GM23338 (cell line): ENCODE results near the gene CD34. TPM values are rescaled to one million over a fixed set of nuclear protein-coding genes. Genes with fewer than 3 reads are reported as not detected.

Experiments used
- ATAC-seq: fragments of 200-7000 bp; cut with Tn5 transposase; 3 replicates; pipeline ENCODE4 v1.9.1; 2020
- DNase-seq: peaks from one replicate; pipeline ENCODE4 v3.0.0-alpha.2; 2015; ENCODE audit warnings: low spot score
- H2AFZ ChIP-seq: fragments of 200-600 bp; sonication (generic); 2 replicates; pipeline ENCODE4 v1.8.0; 2016; ENCODE audit warnings: antibody characterized with exemption, mild to moderate bottlenecking, moderate library complexity
- H3F3A ChIP-seq: fragments of 200-600 bp; sonication (generic); replicated peaks from 2 replicates; pipeline ENCODE4 v1.8.0; 2017; ENCODE audit warnings: antibody characterized with exemption, mixed run types, low read depth
- H3K27ac ChIP-seq: fragments of 200-600 bp; sonication (generic); 2 replicates; pipeline ENCODE4 v1.6.1; 2016; ENCODE audit warnings: low read depth
- H3K27me3 ChIP-seq: fragments of 200-600 bp; sonication (generic); 2 replicates; pipeline ENCODE4 v1.8.0; 2016; ENCODE audit warnings: mild to moderate bottlenecking, mixed run types, moderate library complexity; ENCODE audit not compliant: insufficient read depth
- H3K36me3 ChIP-seq: fragments of 200-600 bp; sonication (generic); 2 replicates; pipeline ENCODE4 v1.8.0; 2016; ENCODE audit warnings: mild to moderate bottlenecking; ENCODE audit not compliant: insufficient read depth
- H3K4me1 ChIP-seq: fragments of 200-600 bp; sonication (generic); 2 replicates; pipeline ENCODE4 v1.8.0; 2016; ENCODE audit warnings: mild to moderate bottlenecking, moderate library complexity; ENCODE audit not compliant: insufficient read depth
- H3K4me2 ChIP-seq: fragments of 200-600 bp; sonication (generic); 2 replicates; pipeline ENCODE4 v1.7.1; 2017; ENCODE audit warnings: mixed run types
- H3K4me3 ChIP-seq: fragments of 200-600 bp; sonication (generic); 2 replicates; pipeline ENCODE4 v1.6.1; 2016; ENCODE audit warnings: mixed run types
- H3K79me2 ChIP-seq: fragments of 200-600 bp; sonication (generic); replicated peaks from 2 replicates; pipeline ENCODE4 v1.8.0; 2017; ENCODE audit warnings: mild to moderate bottlenecking; ENCODE audit not compliant: insufficient read depth
- H3K9me2 ChIP-seq: fragments of 200-600 bp; sonication (generic); 2 replicates; pipeline ENCODE4 v1.8.0; 2017; ENCODE audit not compliant: insufficient read depth
- H4K20me1 ChIP-seq: fragments of 200-600 bp; sonication (generic); replicated peaks from 2 replicates; pipeline ENCODE4 v1.8.0; 2017; ENCODE audit warnings: mild to moderate bottlenecking; ENCODE audit not compliant: insufficient read depth
- H3K27ac Mint-ChIP-seq: 2 replicates; pipeline ENCODE4 v1.8.0; 2020; ENCODE audit warnings: inconsistent platforms, mild to moderate bottlenecking, moderate library complexity, mixed read lengths
- H3K27me3 Mint-ChIP-seq: 3 replicates; pipeline ENCODE4 v1.8.0; 2022; ENCODE audit warnings: low read depth, mild to moderate bottlenecking, moderate library complexity, mixed read lengths, inconsistent platforms; ENCODE audit not compliant: insufficient read depth, poor library complexity
- H3K36me3 Mint-ChIP-seq: 3 replicates; pipeline ENCODE4 v1.8.0; 2021; ENCODE audit warnings: low read depth, mild to moderate bottlenecking, inconsistent platforms, moderate library complexity, mixed read lengths
- H3K4me1 Mint-ChIP-seq: 3 replicates; pipeline ENCODE4 v1.8.0; 2020; ENCODE audit warnings: mild to moderate bottlenecking, inconsistent platforms, mixed read lengths
- H3K4me3 Mint-ChIP-seq: 3 replicates; pipeline ENCODE4 v1.8.0; 2021; ENCODE audit warnings: moderate library complexity, mild to moderate bottlenecking, inconsistent platforms, mixed read lengths
- H3K9me3 Mint-ChIP-seq: 3 replicates; pipeline ENCODE4 v1.8.0; 2020; ENCODE audit warnings: moderate library complexity, mild to moderate bottlenecking, inconsistent platforms, mixed read lengths
- ETS1 ChIP-seq: IDR thresholded peaks from 2 replicates; pipeline ENCODE4 v1.6.1; 2016; ENCODE audit warnings: antibody characterized with exemption
- NANOG ChIP-seq: IDR thresholded peaks from 2 replicates; pipeline ENCODE4 v1.6.1; 2016; ENCODE audit warnings: antibody characterized with exemption, borderline replicate concordance
- ZNF114 ChIP-seq: fragments of 250-450 bp; sonication (Bioruptor Pico); IDR thresholded peaks from 2 replicates; pipeline ENCODE4 v1.5.0; 2020; ENCODE audit warnings: mild to moderate bottlenecking, moderate library complexity
- ZNF331 ChIP-seq: fragments of 250-450 bp; sonication (Bioruptor Pico); IDR thresholded peaks from 2 replicates; pipeline ENCODE4 v1.5.0; 2020; ENCODE audit warnings: low read depth, mild to moderate bottlenecking, moderate library complexity
- polyA plus RNA-seq: library from polyadenylated mRNA; unstranded; fragments of >200 nt; fragmentation: Nextera tagmentation; extraction: Ambion mirVana; gene quantifications from 2 replicates; pipeline ENCODE4 v1.2.1, GENCODE V29; 2016
- total RNA-seq: library from RNA; depleted of rRNA; stranded (reverse); fragments of >200 nt; shearing (Covaris generic); gene quantifications from 2 replicates; pipeline ENCODE4 v1.2.3, GENCODE V29; 2014
- TF ChIP-seq, protein P1 (sequence below): fragments of 250-450 bp; sonication (Bioruptor Pico); IDR thresholded peaks from 2 replicates; pipeline ENCODE4 v1.5.0; 2020; ENCODE audit warnings: mild to moderate bottlenecking, moderate library complexity
- TF ChIP-seq, protein P2 (sequence below), 2 experiments: fragments of 200-600 bp in 1 of 2; sonication (generic) in 1 of 2; conservative IDR thresholded peaks; 2 replicates each; pipeline versions ENCODE4 v1.5.1 to v1.6.1; 2016 to 2017; ENCODE audit warnings: antibody characterized with exemption in 2 of 2, low read depth in 2 of 2, mild to moderate bottlenecking in 2 of 2, moderate library complexity in 1 of 2

Gene CD34
- total and polyA plus RNA-seq, 2 experiments from 2014 or later, result 0.07 to 0.18 TPM

DNA sequence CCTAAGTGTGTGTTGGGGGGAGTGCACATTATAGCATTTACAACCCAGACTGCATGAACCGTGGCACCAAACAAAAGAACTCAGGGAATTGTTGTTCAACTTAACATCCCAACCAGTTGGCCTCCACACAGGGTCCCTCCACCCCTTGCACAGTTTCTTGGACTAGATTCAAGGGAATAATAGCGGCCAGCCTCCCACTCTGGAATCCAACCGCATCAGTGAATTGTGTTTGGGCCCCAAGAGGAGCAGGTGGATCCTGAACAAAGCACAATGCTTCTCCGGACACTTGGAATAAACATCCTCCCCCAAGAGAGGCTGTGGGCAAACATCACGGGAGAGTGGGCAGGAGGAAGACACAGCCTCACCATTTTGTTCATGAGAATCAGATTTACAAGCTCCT is 18.2 kb downstream of the CD34 start (continued):
- TF ChIP-seq, protein P1, sequence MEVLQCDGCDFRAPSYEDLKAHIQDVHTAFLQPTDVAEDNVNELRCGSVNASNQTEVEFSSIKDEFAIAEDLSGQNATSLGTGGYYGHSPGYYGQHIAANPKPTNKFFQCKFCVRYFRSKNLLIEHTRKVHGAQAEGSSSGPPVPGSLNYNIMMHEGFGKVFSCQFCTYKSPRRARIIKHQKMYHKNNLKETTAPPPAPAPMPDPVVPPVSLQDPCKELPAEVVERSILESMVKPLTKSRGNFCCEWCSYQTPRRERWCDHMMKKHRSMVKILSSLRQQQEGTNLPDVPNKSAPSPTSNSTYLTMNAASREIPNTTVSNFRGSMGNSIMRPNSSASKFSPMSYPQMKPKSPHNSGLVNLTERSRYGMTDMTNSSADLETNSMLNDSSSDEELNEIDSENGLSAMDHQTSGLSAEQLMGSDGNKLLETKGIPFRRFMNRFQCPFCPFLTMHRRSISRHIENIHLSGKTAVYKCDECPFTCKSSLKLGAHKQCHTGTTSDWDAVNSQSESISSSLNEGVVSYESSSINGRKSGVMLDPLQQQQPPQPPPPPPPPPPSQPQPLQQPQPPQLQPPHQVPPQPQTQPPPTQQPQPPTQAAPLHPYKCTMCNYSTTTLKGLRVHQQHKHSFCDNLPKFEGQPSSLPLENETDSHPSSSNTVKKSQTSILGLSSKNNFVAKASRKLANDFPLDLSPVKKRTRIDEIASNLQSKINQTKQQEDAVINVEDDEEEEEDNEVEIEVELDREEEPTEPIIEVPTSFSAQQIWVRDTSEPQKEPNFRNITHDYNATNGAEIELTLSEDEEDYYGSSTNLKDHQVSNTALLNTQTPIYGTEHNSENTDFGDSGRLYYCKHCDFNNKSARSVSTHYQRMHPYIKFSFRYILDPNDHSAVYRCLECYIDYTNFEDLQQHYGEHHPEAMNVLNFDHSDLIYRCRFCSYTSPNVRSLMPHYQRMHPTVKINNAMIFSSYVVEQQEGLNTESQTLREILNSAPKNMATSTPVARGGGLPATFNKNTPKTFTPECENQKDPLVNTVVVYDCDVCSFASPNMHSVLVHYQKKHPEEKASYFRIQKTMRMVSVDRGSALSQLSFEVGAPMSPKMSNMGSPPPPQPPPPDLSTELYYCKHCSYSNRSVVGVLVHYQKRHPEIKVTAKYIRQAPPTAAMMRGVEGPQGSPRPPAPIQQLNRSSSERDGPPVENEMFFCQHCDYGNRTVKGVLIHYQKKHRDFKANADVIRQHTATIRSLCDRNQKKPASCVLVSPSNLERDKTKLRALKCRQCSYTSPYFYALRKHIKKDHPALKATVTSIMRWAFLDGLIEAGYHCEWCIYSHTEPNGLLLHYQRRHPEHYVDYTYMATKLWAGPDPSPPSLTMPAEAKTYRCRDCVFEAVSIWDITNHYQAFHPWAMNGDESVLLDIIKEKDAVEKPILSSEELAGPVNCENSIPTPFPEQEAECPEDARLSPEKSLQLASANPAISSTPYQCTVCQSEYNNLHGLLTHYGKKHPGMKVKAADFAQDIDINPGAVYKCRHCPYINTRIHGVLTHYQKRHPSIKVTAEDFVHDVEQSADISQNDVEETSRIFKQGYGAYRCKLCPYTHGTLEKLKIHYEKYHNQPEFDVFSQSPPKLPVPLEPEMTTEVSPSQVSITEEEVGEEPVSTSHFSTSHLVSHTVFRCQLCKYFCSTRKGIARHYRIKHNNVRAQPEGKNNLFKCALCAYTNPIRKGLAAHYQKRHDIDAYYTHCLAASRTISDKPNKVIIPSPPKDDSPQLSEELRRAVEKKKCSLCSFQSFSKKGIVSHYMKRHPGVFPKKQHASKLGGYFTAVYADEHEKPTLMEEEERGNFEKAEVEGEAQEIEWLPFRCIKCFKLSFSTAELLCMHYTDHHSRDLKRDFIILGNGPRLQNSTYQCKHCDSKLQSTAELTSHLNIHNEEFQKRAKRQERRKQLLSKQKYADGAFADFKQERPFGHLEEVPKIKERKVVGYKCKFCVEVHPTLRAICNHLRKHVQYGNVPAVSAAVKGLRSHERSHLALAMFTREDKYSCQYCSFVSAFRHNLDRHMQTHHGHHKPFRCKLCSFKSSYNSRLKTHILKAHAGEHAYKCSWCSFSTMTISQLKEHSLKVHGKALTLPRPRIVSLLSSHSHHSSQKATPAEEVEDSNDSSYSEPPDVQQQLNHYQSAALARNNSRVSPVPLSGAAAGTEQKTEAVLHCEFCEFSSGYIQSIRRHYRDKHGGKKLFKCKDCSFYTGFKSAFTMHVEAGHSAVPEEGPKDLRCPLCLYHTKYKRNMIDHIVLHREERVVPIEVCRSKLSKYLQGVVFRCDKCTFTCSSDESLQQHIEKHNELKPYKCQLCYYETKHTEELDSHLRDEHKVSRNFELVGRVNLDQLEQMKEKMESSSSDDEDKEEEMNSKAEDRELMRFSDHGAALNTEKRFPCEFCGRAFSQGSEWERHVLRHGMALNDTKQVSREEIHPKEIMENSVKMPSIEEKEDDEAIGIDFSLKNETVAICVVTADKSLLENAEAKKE (CRISPR knock-in tag), result no peak
- TF ChIP-seq, protein P2, sequence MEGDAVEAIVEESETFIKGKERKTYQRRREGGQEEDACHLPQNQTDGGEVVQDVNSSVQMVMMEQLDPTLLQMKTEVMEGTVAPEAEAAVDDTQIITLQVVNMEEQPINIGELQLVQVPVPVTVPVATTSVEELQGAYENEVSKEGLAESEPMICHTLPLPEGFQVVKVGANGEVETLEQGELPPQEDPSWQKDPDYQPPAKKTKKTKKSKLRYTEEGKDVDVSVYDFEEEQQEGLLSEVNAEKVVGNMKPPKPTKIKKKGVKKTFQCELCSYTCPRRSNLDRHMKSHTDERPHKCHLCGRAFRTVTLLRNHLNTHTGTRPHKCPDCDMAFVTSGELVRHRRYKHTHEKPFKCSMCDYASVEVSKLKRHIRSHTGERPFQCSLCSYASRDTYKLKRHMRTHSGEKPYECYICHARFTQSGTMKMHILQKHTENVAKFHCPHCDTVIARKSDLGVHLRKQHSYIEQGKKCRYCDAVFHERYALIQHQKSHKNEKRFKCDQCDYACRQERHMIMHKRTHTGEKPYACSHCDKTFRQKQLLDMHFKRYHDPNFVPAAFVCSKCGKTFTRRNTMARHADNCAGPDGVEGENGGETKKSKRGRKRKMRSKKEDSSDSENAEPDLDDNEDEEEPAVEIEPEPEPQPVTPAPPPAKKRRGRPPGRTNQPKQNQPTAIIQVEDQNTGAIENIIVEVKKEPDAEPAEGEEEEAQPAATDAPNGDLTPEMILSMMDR (conservative IDR thresholded peaks at IDR 0.05; ENCODE audit: low read depth in 2 of 2), result no peak
- no peak for TF ChIP-seq ZNF114 (CRISPR knock-in tag)
- TF ChIP-seq ZNF331 (CRISPR knock-in tag), result no peak
- no peak for TF ChIP-seq ETS1

GRCh38 chr1:207891148-207891547 is 19.8 kb downstream of the CD34 start:
- no peak overlapping the region; the same call in 1 of the 2 replicates for H2AFZ ChIP-seq
- no peaks in the 10 kb centered on the region for H3K79me2 ChIP-seq
- H3K4me2 ChIP-seq, result no peak overlapping the region
- H3K36me3 Mint-ChIP-seq, result no peaks in the 10 kb centered on the region
- DNase-seq, result no peak
- no peaks in the 10 kb centered on the region for H3K36me3 ChIP-seq
- H3K4me3 Mint-ChIP-seq, result no peak overlapping the region
- no peaks in the 10 kb centered on the region for H4K20me1 ChIP-seq
- TF ChIP-seq NANOG, result no peak
- H3K9me3 Mint-ChIP-seq, result no peaks in the 10 kb centered on the region
- ATAC-seq, result no peak
- no peak overlapping the region for H3K27ac ChIP-seq
- no peaks in the 10 kb centered on the region for H3F3A ChIP-seq
- no peak overlapping the region for H3K4me3 ChIP-seq
- 0 out of 2 replicates have a peak, but pooled peaks cover 4% of the 10 kb centered on the region for H3K4me1 ChIP-seq
- no peak overlapping the region for H3K27ac Mint-ChIP-seq
- no peaks in the 10 kb centered on the region; the same call in 1 of the 3 replicates for H3K4me1 Mint-ChIP-seq
- peaks cover 9% of the 10 kb centered on the region for H3K27me3 Mint-ChIP-seq
- no peaks in the 10 kb centered on the region for H3K9me2 ChIP-seq
- no peaks in the 10 kb centered on the region for H3K27me3 ChIP-seq
